HG03457 (cell line): ENCODE data around the gene IGFALS.

Experiments
- ATAC-seq: cut with Tn5 transposase; IDR thresholded peaks from one replicate; pipeline ENCODE4 v1.9.1; 2021; ENCODE audit warnings: moderate number of reproducible peaks; ENCODE audit not compliant: unreplicated experiment

The IGFALS gene

DNA sequence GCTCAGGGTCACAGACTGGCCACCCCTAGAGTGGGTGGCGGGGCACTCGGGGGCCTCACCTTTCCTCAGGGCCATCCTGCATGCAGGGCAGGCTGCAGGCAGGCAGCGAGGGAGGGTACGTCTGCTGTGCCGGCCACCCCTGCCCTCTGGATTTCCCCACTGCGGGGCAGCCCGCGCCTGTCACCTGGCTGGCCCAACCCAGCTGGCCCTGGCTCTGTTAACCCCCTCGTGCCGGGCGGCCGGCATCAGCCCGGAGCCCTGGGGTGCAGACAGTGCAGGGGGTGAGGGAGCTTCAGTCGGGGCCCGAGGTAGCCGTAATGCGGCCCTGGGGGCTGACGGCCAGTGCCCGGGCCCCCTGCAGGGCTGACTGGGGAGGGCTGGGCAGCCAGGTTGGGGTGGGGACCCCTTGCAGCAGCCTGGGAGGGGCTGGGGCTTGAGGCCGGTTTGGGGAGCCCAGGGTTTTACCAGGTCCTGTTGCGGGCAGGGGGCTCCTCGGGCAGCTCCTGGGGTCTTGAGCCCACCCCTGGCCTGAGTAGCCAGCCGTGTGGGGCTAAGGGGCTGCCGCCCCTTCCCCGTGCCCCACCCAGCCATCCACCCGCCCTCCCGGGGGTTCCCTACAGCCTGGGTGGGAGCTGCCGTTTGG lies at the start of gene IGFALS:
Gene IGFALS (minus strand): TSS at position 128 of the 643 bp plus-strand sequence. CDS start 53 bp downstream, at position 75.
- no peak for ATAC-seq

DNA sequence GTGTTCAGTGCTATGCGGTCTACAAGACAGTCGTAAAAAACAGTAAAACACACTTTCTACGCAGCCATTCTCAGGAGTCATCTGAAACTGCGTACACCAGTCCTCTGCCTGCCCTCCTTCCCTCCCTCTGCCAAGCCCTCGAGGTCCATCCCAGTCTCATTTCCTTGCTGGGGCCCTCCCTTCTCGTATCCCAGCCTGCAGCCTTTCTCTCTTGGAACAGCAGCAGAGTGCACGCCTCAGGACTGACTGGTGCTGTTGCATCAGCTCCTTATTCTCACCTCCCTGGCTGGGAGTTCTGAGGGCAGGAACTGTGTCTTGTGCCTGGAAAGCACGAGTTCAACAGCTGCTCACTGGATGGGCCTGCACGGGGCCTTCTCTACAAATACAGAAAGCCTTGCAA lies 46.0 kb upstream of the IGFALS start:
- ATAC-seq, result no peak

DNA sequence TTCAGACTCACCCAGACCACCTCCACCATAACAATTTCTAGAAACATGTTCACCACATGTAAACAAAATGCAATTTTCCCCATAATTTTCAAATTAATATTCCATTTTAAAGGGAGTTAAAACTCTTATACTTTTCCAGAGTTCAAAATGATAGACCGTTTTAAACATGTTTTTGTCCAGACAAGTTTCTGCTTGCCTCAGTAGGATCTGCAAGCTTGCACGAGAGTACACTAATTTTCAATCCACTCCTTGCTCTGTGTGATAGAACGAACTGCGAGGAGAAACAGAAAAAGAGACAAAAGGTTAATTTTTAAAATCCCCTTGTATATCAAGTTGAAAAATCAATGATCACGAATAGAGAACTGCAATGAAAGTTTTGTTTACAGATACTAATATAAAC lies 40.6 kb upstream of the IGFALS start:
- ATAC-seq, result no peak

DNA sequence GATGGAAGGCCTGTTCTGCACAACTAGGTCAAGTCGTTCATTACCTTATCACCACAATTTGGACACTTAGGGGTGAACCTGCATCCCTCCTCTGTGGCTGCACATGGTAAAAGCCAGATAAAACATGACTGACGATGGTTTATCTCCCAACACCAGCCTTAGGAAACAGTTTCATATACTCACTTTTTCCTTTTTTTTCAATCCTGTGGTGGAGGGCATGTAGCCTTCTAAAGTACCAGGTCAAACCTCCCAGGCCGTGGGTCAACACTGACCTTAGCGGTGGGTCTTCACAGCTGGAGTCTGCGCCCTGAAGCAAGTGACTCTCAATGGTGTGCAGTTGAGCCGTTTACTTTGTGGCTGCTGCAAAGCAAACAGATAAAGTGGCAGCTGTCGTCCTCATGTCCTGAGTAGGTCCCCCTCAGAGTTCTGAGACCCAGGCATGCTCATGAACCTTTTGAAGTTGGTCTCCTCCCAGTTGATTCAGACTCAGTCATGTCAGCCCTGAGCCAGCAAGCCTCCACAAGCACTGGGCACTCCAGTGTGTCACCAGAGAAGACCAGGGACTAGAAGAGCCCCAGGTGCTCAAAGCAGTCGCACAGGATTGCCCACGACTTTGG lies 39.4 kb upstream of the IGFALS start:
- ATAC-seq, result no peak

DNA sequence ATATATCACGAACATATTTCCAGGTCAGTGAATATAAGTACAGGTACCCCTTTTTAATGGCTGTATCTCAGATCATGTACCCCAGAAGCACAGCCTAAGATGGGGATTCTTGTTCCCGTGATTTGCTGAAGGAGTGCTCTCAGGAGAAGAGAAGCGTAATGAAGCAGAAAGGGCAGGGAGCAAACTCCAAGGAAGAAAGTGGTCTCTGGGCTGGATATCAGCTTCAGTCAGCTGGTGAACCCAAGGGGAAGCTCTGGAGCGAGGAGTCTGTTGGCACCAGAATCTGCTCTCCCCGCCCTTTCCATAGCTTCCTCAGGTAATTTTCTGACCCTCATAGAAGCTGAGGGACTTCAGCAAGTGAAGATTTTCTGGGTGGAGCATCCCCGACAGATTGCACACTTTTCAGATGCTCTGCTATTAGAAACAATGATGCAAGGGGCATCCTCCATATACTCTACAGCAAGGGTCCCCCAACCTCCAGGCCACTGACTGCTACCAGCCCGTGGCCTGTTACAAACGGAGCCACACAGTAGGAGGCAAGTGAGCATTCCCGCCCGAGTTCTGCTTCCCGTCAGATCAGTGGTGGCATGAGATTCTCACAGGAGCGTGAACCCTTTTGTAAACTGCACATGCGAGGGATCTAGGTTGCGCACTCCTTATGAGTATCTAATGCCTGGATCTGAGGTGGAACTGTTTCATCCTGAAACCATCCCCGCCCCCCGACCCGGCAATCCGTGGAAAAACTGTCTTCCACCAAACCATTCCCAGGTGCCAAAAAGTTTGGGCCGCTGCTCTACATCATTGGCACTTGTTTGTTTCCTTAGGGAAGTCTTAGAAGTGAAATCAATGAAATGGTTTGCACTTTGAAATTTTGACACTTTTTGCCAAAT lies 37.9 kb upstream of the IGFALS start:
- no peak for ATAC-seq

DNA sequence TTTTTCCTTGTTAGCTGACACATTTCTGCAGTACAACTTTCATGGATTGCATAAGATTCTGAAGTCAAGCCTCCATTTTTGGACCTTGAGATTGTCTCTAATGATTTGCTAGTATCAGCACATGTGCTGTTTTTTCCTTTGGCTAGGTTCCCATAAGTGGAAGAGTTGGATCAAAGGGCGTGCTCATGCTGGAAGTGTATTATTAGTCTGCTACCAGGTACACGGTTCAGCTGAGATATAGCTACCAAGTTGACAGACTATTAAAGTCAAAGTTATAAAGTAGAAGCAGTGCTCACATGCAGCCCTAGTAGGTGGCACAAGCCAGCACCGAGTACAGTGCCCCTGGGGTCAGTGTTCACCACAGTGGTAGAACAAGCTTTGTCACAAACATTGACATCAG lies 36.7 kb upstream of the IGFALS start:
- ATAC-seq, result no peak

DNA sequence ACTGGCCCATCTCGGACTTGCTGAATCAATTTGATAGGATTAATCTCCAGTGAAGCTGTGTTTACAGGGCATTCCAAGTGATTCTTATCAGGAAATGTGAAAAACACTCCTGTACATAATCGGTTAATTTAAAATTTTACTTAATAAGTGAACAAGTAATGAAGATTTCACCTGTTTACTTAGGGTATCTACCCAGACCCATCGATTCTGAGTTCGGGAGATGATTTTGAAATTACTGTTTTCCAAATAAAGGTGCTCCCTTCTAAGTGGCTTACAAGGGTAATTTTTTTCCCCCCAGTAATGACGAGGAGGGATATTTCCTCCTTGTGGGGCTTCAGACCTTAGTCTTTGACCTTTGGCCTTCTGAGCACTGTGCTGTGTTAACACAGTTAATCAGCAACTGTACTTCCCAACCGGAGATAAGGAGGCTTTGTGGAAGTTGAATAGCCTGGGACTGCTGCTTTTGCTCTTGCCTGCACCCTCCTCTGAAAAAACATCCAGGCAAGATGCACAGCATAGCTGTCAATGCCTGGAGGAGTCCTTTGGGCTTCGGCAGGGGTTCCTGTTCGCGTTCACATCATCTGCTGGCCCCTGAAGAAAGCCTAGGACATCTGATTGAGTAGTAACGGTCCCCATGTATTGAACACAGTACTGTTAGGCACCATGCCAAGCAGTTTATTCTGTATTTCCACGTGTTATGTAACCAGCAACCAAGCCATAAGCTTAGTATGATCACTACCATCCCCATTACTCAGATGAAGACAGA lies 35.3 kb upstream of the IGFALS start:
- no peak for ATAC-seq

- peak; percentile 59 for ATAC-seq
Observed at GRCh38 chr16:1826691-1827573, 33.4 kb upstream of the IGFALS start, which contains the start of the genes FAHD1 and HAGH. TSS of gene FAHD1 (plus strand) at chr16:1827206. CDS start at chr16:1827239, 33 bp downstream. TSS of gene HAGH (minus strand) at chr16:1826825. CDS start at chr16:1826787, 38 bp downstream.

GRCh38 chr16:1825864-1826690 lies 32.6 kb upstream of the IGFALS start:
- ATAC-seq, result peak; percentile 27

- ATAC-seq, result no peak
Observed at GRCh38 chr16:1825381-1825863, 31.9 kb upstream of the IGFALS start.

DNA sequence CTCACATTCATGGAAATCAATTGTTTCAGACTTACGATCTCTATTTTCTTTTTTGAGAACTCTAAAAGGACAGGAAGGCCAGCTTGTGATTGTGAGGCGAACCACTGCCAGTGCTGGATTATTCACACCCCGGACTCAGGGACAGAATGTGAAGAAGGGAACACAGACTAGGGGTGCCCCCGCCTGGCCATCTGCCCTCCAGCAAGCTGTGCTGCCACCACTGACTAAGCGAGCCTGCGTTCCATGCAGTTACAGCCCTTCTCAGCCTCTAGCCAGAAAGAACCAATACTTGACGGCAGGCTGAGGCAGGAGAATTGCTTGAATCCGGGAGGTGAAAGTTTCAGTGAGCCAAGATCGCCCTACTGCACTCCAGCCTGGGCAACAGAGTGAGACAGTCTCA lies 30.3 kb upstream of the IGFALS start:
- no peak for ATAC-seq

DNA sequence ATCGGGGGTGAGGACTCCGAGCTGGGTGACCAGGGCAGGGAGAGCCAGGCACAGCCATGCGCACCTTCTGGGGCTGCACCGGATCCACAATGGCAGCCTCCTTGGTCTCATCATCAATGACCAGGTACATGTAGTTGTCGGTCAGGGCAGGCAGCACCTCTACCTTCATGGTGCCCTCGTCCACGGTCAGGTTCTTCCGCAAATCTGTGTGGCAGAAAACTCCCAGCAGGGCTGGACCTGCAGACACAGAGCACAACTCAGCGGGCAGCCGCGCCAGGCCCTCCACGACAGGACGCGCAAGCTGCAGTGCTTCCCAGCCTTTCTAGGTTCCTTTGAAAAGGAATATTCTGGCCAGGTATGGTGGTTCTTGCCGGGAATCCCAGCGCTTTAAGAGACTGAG lies 29.3 kb upstream of the IGFALS start:
- ATAC-seq, result no peak

- no peak for ATAC-seq
Observed at GRCh38 chr16:1821861-1822611, 28.5 kb upstream of the IGFALS start.

GRCh38 chr16:1820946-1821290 lies 27.4 kb upstream of the IGFALS start:
- ATAC-seq, result no peak

DNA sequence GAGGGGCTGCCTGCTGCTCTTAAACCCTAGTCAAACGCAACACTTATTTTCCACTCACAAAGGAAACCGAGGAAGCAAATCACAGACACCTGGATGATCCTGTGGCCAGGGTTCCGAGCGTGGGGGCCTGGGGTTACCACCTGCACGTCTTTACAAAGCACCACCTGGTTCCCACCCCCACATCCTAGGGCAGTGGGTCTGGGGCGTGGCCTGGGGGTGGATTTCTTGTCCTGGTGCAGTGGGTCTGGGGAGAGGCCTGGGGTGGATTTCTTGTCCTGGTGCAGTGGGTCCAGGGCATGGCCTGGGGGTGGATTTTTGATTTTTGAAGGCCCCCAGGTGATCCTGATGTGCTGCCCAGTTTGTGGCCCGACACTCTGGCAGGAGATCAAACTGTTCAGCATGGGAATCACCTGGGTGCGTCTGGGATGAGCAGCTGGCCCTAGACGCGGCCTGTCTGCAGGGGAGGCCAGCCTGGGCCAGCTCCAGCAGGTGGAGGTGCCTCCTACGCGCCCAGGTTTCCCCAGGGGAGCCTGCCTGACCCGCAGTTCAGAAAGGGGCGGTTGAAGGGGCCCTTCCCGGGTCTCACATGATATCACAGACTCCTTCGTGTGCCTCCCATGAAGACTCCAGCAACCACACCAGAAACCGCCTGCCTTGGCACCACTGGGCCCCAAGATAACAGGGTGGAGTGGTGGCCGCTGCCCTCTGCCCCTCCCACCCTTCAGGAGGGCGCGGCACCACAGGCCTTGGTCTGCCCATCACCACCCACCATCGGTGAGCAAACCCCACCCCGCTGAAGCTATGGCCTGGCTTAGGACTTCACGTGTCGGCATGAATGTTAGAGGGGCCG lies 26.8 kb upstream of the IGFALS start:
- no peak for ATAC-seq

- no peak for ATAC-seq
Observed at GRCh38 chr16:1819611-1820010, 26.1 kb upstream of the IGFALS start.

DNA sequence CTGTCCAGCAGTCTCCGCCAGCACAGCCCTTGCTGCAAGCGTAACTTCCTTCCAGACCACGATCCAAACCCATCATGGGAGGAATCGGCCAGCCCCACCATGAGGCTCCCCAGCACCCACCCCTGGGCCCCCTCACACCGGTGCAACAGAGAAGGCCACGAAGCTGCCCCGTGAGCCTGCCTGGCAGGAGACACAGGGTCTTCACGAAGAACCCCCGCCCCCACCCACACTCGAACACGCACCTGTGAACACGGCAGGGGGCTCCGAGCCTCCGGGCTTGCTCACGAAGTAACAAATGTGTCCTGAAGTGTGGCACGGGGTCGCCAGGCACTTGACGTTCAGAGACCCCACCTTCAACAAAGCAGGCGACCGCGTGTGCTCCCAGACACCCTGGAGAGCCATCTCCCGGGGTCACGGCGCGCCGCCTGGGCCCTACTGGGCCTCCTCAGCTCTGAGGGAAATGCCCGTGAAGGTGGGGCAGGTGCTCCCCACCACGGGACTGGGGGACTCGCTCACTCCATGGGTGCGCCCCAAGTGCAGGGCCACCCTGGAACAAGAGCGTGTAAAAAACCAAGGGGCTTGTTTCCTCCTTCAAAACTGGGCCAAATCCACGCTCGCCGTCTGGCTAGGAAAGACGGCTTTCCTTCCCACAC lies 25.5 kb upstream of the IGFALS start:
- ATAC-seq, result no peak
